HG02571 (cell line): Measurements from ENCODE around the gene AIF1.
"Not testable (repeated sequence)": the region's sequence is repeated elsewhere in the genome, so short reads cannot be mapped to it uniquely, and the experiment has no call there.

Experiments used
- ATAC-seq: cut with Tn5 transposase; IDR thresholded peaks from one replicate; pipeline ENCODE4 v1.9.1; 2021; ENCODE audit warnings: mild to moderate bottlenecking, moderate library complexity; ENCODE audit not compliant: unreplicated experiment

The AIF1 gene

DNA sequence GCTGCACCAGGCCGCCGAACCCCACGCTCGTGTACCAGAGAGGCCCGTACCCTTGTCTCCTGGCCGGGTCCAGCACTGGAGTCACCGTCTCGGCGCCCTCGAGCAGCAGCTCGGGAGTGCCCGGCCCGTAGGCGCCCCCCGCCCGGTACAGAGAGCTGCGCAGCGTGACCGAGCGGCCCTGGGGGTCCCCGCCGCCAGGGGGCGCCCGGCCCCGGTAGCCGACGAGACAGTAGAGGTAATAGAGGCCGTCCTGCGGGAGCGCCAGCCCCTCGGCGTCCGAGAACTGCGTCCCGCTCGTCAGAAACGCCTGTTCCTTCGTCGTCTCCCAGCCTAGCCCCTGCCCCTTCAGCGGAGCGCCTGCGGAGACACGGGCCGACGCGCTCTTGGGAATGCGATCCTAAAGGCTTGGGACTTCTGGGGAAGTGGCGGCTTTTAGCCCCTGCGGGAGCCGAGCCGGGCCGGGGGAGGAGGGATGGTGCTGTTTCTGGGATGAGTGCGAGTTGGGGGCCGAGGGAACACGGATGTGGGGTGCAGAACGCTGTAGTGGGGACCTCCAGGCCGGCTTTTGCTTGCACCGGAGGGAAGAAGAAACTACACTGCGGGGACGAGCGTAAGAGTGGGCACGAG is 34.1 kb upstream of the AIF1 start:
- peak; percentile 57 for ATAC-seq

GRCh38 chr6:31581434-31582229 is 33.4 kb upstream of the AIF1 start:
- no peak for ATAC-seq

GRCh38 chr6:31582230-31582643 is 32.8 kb upstream of the AIF1 start, which contains the start of gene LTB:
Gene LTB, minus strand, starts transcription at chr6:31582424. Its CDS starts 7 bp downstream, at chr6:31582417.
- no peak for ATAC-seq

- no peak for ATAC-seq
Measured at GRCh38 chr6:31585491-31585890, 29.5 kb upstream of the AIF1 start.

DNA sequence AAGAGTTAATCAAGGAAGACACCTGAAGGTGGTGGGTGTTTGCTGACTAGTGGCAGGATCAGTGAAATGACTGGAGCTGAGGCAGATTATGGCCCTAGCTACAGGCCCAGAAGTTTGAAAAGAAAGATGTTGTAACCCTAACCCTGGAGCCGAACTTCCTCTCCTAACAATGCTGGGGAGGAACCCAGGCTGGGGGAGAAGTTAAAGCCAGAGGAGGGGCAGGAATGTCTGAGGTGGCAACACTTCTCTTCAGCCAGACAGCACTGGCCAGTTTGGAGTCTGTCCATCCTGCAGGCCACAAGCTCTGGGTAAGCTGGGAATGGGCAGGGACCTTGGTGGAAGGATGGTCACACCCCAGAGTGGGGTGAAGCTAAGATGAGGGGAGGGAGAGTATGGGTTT is 29.0 kb upstream of the AIF1 start, which contains the start of gene LST1:
Gene LST1 (plus strand): TSS at position 270 of the 400 bp plus-strand sequence. CDS start 1,023 bp downstream, outside the sequence.
- no peak for ATAC-seq

DNA sequence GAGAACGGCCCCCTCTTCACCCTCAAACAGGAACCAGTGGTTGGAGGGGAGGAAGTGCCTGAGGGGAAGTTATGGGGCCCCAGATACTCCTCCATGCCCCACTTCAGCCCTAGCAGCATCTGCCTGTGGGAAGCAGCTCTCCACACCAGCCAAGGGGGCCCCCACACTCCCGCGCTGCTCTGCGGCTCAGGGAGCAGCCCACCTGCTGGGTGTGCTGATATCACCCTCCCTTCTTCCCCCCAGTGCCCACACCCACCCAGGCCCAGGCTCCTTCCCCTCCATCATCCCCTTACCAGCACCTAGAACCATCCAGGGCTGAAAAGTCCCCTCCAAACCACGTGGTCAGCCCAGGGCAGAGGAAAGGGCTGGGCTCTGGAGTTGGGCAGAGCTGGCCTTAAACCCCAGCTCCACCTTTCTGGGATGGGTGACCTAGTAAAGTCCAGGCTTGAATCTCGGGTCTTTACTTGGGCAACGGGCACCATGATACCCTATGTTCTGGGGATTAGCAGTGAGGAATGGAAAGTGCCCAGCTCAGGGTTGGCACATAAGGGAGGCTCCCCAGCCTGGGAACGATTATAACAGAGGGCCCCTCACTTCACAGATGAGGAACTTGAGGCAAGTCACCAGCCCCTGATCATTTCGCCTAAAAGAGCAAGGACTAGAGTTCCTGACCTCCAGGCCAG is 28.3 kb upstream of the AIF1 start:
- no peak for ATAC-seq

GRCh38 chr6:31587791-31588777 is 26.9 kb upstream of the AIF1 start:
- ATAC-seq, result no peak

GRCh38 chr6:31588871-31589650 is 26.0 kb upstream of the AIF1 start:
- ATAC-seq, result no peak

GRCh38 chr6:31590691-31591090 is 24.3 kb upstream of the AIF1 start:
- not testable (repeated sequence) for ATAC-seq

DNA sequence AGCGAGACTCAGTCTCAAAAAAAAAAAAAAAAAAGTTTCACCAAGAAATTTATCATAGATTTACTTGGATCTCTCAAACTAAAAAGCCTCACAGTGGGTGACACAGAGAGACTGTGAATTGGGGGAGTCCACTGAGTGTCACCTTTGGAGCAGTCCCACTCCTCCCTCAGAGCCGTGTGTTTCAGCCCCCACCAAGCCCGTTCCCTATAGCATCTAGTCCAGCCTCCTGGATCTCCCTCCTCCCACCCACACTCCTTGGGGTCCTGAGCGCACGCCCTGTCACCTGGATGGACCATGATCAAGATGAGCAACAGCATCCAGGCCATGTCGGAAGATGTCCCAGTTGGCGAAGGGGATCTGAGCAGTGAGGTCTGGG is 22.6 kb upstream of the AIF1 start:
- ATAC-seq, result no peak

GRCh38 chr6:31597006-31597405 is 18.0 kb upstream of the AIF1 start:
- no peak for ATAC-seq

DNA sequence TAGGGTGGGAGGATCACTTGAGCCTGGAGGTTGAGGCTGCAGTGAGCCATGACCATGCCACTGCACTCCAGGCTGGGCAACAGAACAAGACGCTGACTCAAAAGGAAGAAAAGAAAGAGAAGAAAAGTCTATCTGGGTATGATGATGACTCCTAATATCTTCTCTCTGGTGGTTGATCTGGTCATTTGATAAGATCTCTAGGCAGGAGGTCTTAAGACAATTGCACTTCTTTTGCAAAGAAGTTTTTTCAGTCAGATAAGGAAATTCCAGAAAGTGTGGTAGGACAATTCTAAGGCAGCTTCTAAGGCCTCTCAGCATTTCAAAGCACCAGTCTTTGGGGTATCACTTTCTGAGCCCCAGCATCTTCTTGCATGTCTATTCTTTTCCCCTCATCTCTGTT is 7.7 kb upstream of the AIF1 start:
- ATAC-seq, result no peak

DNA sequence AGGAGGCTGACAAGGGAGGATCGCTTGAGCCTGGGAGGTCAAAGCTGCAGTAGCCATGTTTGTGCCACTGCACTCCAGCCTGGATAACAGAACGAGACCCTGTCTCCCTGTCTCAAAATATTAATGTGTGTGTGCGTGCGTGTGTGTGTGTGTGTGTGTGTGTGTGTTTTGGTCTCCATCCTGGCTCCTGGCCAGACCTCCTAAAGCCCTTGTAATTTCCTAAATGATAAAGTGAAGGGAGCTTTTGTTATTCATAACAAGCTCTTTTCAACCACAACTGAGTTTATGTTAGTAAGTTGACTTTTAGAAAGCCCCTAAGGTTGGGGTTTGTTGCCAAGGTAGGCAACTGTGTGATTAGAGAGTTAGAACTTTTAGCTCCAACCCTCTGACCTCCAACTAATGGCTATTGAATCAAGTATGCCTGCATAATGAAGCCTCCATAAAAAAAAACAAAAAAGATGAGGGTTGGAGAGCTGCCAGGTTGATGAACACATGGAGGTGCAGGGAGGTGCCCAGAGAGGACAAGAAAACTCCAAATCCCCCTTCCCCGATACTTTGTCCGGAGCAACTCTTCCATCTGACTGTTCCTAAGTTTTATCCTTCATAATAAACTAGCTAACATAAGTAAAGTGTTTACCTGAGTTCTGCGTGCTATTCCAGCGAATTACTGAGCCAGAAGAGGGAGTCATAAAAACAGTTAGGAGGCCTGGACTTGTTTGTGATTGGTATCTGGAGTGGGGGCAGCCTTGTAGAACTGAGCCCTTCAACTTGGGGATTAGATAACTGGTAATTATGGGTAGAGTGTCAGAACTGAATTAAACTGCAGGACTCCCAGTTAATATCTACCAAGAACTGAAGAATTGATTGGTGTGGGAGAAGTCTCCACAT is 5.3 kb upstream of the AIF1 start:
- no peak for ATAC-seq

DNA sequence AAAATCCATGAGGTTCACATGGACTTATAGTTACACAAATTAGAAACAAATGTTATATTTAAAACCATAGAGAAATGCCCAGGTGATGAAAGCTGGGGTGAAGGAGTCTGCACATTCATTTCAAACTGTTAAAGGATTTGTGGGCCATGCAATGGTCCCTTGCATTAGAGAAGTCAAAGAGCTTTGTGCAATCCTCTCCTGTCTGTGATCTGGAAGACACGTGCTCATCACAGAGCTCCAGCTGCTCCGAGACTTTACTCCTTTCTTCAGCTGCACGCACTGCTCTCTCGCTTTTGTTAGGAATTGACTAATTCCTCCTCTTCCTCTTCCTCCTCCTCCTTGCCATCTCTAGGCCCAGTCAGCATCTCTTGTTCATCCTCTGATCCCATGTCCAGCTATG is 4.1 kb upstream of the AIF1 start:
- ATAC-seq, result no peak

DNA sequence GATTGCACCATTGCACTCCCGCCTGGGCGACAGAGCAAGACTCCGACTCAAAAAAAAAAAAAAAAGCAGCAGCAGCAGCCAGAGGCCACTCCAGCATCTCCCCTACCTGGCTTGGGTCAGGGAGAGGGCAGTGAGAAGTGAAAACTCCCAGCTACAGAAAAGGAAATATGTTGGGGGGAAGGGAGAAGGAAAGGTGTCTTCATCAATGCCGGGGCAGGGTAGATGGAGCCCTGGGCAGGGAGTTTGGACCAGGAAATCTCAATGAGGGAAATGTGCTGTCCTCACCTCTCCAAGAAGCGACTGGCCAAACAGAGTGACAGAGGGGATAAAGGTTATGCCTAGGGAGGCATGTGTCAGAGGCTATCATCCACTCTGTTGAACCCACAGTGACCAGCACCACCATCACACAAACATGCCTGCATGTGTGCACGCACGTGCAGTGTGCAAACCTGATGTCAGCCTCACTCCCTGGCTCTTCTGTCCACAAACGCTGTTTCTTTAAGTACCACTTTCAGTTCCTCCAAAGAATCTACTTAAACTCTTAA is 887 bp upstream of the AIF1 start:
- no peak for ATAC-seq

- ATAC-seq, result no peak
Measured at GRCh38 chr6:31615748-31616147, 714 bp downstream of the AIF1 start.

DNA sequence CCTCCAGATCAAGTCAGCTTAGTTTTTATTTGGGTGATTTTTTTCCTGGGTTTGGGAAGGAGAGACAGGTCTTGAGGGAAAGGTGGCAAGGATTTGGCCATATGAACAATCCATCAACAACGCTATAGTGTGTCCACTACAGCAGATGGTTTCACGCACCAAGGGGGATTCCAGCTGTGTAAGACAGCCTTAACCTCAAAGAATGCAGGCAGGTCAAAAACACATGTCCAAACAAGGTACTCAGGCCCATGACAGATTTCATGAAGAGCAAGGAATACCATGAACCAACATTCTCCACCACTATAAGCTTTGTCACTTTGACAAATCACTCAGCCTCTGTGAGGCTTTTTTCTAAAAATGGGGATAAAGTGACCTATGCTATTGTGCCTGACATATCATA is 2.0 kb downstream of the AIF1 start:
- no peak for ATAC-seq

DNA sequence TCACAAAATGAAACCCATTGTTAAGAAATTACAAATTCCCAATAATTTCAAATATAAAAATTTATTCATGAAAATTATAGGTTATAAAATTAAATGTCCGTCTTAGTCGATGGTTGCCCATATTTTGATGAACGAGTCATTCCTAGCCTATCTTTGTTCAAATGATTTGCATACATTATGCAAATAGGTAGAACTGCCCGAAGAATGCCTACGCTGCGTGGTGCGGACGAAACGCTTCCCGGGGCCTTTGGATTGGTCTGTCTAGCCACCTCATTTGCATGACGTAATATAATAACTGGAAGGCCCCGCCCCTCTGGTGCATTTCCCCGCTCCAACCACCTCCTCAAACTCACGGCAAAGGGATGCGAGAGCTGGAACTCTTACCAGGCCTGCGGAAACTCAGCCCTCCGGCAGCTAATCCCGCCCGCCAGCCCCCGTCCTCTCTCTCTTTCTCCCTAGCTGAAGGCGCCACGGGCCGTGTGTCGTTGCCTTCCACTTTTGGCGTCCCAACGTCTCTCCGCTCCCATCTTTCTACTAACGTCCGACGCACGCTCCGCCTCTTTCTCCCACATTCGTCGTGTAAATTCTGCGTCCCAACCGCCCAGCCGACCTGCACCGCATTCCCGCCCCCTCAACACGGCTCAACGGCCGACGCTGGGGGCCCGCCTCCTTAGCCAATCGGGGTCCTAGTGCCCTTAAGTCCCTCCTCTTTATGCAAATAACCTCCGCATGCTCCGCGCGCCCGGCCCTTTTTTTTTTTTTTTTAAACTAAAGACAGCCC is 5.0 kb downstream of the AIF1 start:
- ATAC-seq, result peak; percentile 80
